Measurements from ENCODE around the gene FRMD1.

Gene FRMD1

GRCh38 chr6:168024951-168025510, 54.0 kb downstream of the FRMD1 start:
- TF ChIP-seq SIN3A (IDR thresholded peaks at IDR 0.05; ENCODE audit: borderline replicate concordance, insufficient read depth, low read length) = no peak

DNA sequence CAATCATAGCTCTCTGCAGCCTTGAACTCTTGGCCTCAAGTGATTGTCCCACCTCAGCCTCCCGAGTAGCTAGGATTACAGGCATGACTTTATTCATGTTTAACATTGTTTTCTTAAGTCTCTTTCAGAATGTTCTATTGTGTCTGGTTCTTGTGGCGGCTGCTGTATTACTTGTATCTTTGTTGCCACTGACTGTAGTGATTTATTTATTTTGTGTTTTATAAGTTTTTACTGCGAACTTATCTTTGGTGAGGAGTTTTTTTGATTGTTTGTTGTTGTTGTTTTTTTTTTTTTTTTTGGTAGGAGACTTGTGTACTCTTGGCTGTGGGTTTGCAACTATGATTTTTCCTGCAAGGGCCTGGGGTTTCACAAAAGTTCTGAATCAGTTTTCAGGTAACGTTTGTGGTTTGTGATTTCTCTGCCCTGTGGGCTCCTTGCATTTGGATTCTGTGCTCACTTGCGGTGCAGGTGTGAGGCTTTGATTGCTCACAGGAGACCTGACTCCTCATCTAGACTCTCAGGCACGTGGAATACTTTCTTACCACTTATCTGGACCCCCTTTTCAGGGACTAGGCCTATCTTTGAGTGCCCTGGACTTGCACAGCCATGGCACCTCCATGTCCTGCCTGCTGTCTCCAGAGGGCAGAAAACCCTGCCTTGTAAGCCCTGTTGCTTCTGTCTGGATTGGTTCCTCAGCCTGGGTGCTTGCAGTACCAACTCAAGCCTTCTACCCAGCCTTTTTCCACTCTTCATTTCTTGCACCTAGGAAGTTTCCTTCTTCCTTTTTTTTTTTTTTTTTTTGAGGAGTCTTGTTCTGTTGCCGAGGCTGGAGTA, 56.3 kb downstream of the FRMD1 start:
- TF ChIP-seq SIN3A (IDR thresholded peaks at IDR 0.05; ENCODE audit: borderline replicate concordance, insufficient read depth, low read length) (no peak), TAF1 (IDR thresholded peaks at IDR 0.05; ENCODE audit: borderline replicate concordance, insufficient read depth, low read length) (no peak), POLR2AphosphoS5 (IDR thresholded peaks at IDR 0.05; ENCODE audit: low read depth, low read length) (no peak), FOXP2 (optimal IDR thresholded peaks at IDR 0.05; ENCODE audit: borderline replicate concordance, extremely low read depth, extremely low read length, insufficient read depth) (no peak)
- TF ChIP-seq, protein P1, sequence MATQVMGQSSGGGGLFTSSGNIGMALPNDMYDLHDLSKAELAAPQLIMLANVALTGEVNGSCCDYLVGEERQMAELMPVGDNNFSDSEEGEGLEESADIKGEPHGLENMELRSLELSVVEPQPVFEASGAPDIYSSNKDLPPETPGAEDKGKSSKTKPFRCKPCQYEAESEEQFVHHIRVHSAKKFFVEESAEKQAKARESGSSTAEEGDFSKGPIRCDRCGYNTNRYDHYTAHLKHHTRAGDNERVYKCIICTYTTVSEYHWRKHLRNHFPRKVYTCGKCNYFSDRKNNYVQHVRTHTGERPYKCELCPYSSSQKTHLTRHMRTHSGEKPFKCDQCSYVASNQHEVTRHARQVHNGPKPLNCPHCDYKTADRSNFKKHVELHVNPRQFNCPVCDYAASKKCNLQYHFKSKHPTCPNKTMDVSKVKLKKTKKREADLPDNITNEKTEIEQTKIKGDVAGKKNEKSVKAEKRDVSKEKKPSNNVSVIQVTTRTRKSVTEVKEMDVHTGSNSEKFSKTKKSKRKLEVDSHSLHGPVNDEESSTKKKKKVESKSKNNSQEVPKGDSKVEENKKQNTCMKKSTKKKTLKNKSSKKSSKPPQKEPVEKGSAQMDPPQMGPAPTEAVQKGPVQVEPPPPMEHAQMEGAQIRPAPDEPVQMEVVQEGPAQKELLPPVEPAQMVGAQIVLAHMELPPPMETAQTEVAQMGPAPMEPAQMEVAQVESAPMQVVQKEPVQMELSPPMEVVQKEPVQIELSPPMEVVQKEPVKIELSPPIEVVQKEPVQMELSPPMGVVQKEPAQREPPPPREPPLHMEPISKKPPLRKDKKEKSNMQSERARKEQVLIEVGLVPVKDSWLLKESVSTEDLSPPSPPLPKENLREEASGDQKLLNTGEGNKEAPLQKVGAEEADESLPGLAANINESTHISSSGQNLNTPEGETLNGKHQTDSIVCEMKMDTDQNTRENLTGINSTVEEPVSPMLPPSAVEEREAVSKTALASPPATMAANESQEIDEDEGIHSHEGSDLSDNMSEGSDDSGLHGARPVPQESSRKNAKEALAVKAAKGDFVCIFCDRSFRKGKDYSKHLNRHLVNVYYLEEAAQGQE (IDR thresholded peaks at IDR 0.05; ENCODE audit: insufficient read depth in 1 of 2, low read depth in 2 of 2, low read length in 2 of 2) = no peak

DNA sequence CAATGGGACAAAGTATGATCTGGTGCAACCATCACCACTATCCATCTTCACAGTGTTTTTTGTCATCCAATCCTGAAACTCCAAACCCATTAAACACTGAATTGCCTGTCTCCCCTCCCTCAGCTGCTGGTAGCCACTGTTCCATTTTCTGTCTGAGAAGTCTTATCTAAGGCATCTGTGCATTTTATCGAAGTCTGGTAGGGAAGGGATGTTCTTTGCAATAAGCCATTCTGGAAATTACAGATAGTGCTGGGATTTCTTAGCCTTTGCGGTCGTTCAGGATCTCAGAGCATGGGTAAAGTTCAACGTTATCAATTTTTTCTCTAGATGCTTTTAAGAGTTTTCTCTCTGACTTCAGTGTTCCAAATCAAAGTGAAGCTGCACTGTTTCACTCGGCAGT, 57.4 kb downstream of the FRMD1 start:
- TF ChIP-seq SIN3A (IDR thresholded peaks at IDR 0.05; ENCODE audit: borderline replicate concordance, insufficient read depth, low read length) (no peak), FOXP2 (optimal IDR thresholded peaks at IDR 0.05; ENCODE audit: borderline replicate concordance, extremely low read depth, extremely low read length, insufficient read depth) (no peak), POLR2AphosphoS5 (IDR thresholded peaks at IDR 0.05; ENCODE audit: low read depth, low read length) (no peak), TAF1 (IDR thresholded peaks at IDR 0.05; ENCODE audit: borderline replicate concordance, insufficient read depth, low read length) (no peak)
- TF ChIP-seq, protein P1 (IDR thresholded peaks at IDR 0.05; ENCODE audit: insufficient read depth in 1 of 2, low read depth in 2 of 2, low read length in 2 of 2) = no peak

GRCh38 chr6:168020242-168020641, 58.8 kb downstream of the FRMD1 start:
- TF ChIP-seq POLR2AphosphoS5 (IDR thresholded peaks at IDR 0.05; ENCODE audit: low read depth, low read length) (no peak), SIN3A (IDR thresholded peaks at IDR 0.05; ENCODE audit: borderline replicate concordance, insufficient read depth, low read length) (no peak), FOXP2 (optimal IDR thresholded peaks at IDR 0.05; ENCODE audit: borderline replicate concordance, extremely low read depth, extremely low read length, insufficient read depth) (no peak), TAF1 (IDR thresholded peaks at IDR 0.05; ENCODE audit: borderline replicate concordance, insufficient read depth, low read length) (no peak)
- TF ChIP-seq, protein P1 (IDR thresholded peaks at IDR 0.05; ENCODE audit: insufficient read depth in 1 of 2, low read depth in 2 of 2, low read length in 2 of 2) = no peak

- no peak for TF ChIP-seq TAF1 (IDR thresholded peaks at IDR 0.05; ENCODE audit: borderline replicate concordance, insufficient read depth, low read length)
- no peak for TF ChIP-seq SIN3A (IDR thresholded peaks at IDR 0.05; ENCODE audit: borderline replicate concordance, insufficient read depth, low read length)
- no peak for TF ChIP-seq FOXP2 (optimal IDR thresholded peaks at IDR 0.05; ENCODE audit: borderline replicate concordance, extremely low read depth, extremely low read length, insufficient read depth)
- TF ChIP-seq, protein P1 (IDR thresholded peaks at IDR 0.05; ENCODE audit: insufficient read depth in 1 of 2, low read depth in 2 of 2, low read length in 2 of 2) = no peak
- TF ChIP-seq POLR2AphosphoS5 (IDR thresholded peaks at IDR 0.05; ENCODE audit: low read depth, low read length) = no peak
Measured at GRCh38 chr6:168018664-168019063, 60.3 kb downstream of the FRMD1 start.

Data from PFSK-1 (cell line).